HUES64 (cell line): Measurements from ENCODE around the gene TAS1R3. TPM values are rescaled to one million over a fixed set of nuclear protein-coding genes. Genes with fewer than 3 reads are reported as not detected.

ENCODE experiments used
- H3K27ac ChIP-seq: 2 replicates; pipeline ENCODE4 v1.7.0; 2013; ENCODE audit warnings: low read depth, low read length, inconsistent platforms
- H3K27me3 ChIP-seq: 2 replicates; pipeline ENCODE4 v1.6.1; 2013; ENCODE audit warnings: mild to moderate bottlenecking, low read length; ENCODE audit not compliant: insufficient read depth
- H3K36me3 ChIP-seq: 2 replicates; pipeline ENCODE4 v1.6.1; 2013; ENCODE audit warnings: mild to moderate bottlenecking, low read length; ENCODE audit not compliant: insufficient read depth
- H3K4me1 ChIP-seq: 2 replicates; pipeline ENCODE4 v1.6.1; 2013; ENCODE audit warnings: mild to moderate bottlenecking, low read length, moderate library complexity; ENCODE audit not compliant: insufficient read depth
- H3K4me3 ChIP-seq: 2 replicates; pipeline ENCODE4 v1.5.1; 2013; ENCODE audit warnings: mild to moderate bottlenecking, low read length, moderate library complexity
- H3K9ac ChIP-seq: 2 replicates; pipeline ENCODE4 v1.6.1; 2013; ENCODE audit warnings: mild to moderate bottlenecking, low read depth, low read length
- H3K9me3 ChIP-seq: 2 replicates; pipeline ENCODE4 v1.6.1; 2013; ENCODE audit warnings: low read depth, low read length; ENCODE audit not compliant: insufficient read depth
- WGBS: fragments of 150-250, 120-280 bp; methylation state at CpG from one replicate; pipeline ENCODE4 v1.1.7; 2013; ENCODE audit warnings: missing lambda C conversion rate; 5-methylcytosine and 5-hydroxymethylcytosine counted together
- polyA plus RNA-seq, 2 experiments: library from polyadenylated mRNA; stranded (reverse); fragments of 50-300 nt; gene quantifications; one replicate each; pipeline ENCODE4 v1.2.3, GENCODE V29; 2013

TAS1R3 gene
- 0.10 TPM for polyA plus RNA-seq (2013, experiment 1 of 2)
- 0.13 TPM for polyA plus RNA-seq (2013, experiment 2 of 2)

GRCh38 chr1:1331068-1331965 is at the start of gene TAS1R3:
Gene TAS1R3, plus strand, starts transcription at chr1:1331280. Its CDS starts 66 bp downstream, at chr1:1331346.
- no peaks in the 10 kb centered on the region for H3K36me3 ChIP-seq
- no peak within 1 kb of the TSS for H3K4me3 ChIP-seq
- no peaks in the 10 kb centered on the region for H3K4me1 ChIP-seq
- no peak within 1 kb of the TSS for H3K27ac ChIP-seq
- no peak within 1 kb of the TSS for H3K9ac ChIP-seq
- H3K9me3 ChIP-seq: no peaks in the 10 kb centered on the region
- no peaks in the 10 kb centered on the region for H3K27me3 ChIP-seq
- 85% methylated on average over 41 of the region's 41 CpGs for WGBS

- Histone ChIP-seq H3K4me3 (no peak overlapping the region), H3K9me3 (no peaks in the 10 kb centered on the region), H3K9ac (no peak overlapping the region), H3K4me1 (no peaks in the 10 kb centered on the region), H3K27ac (no peak overlapping the region), H3K36me3 (no peaks in the 10 kb centered on the region), H3K27me3 (no peaks in the 10 kb centered on the region)
- WGBS: 83% methylated on average over 26 of the region's 26 CpGs
These were observed 49.4 kb upstream of the TAS1R3 start for GRCh38 chr1:1281533-1282321.

GRCh38 chr1:1282998-1283397 is 48.1 kb upstream of the TAS1R3 start:
- Histone ChIP-seq H3K4me1 (no peaks in the 10 kb centered on the region), H3K9ac (no peak overlapping the region), H3K27ac (no peak overlapping the region), H3K9me3 (no peaks in the 10 kb centered on the region), H3K4me3 (no peak overlapping the region), H3K27me3 (no peaks in the 10 kb centered on the region), H3K36me3 (no peaks in the 10 kb centered on the region)
- 93% methylated on average over 14 of the region's 14 CpGs for WGBS

- Histone ChIP-seq H3K36me3 (no peaks in the 10 kb centered on the region), H3K27me3 (no peaks in the 10 kb centered on the region), H3K27ac (no peak overlapping the region), H3K9me3 (no peaks in the 10 kb centered on the region), H3K9ac (no peak overlapping the region), H3K4me3 (no peak overlapping the region), H3K4me1 (no peaks in the 10 kb centered on the region)
- 62% methylated on average over 4 of the region's 9 CpGs for WGBS
These were observed 47.3 kb upstream of the TAS1R3 start for GRCh38 chr1:1283821-1284220.

- Histone ChIP-seq H3K9me3 (no peaks in the 10 kb centered on the region), H3K4me3 (no peak overlapping the region), H3K27me3 (no peaks in the 10 kb centered on the region), H3K9ac (no peak overlapping the region), H3K36me3 (no peaks in the 10 kb centered on the region), H3K27ac (no peak overlapping the region), H3K4me1 (no peaks in the 10 kb centered on the region)
- 93% methylated on average over 28 of the region's 32 CpGs for WGBS
These were observed 46.6 kb upstream of the TAS1R3 start for GRCh38 chr1:1284221-1285101.

DNA sequence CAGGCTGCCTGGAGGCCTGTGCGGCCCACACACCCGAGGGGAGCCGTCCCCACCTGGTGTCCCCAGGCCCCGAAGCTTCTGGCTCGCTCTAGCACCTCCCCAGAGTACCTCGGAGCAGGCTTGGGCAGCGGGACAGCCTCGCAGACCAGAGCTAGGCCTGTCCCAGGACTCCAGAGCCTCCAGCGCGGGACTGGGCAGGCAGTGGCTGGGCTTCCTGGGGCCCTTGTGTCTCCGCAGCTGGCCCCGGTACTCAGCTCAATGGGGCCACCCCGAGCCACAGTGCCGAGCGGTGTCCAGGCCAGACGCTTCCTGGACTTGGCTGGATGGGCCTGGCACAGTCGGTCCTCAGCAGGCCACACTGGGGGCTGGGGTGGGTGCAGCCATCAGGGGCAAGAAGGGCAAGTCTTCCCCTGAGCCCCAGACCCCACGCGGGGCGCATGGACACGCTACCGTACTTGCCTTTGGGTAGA is 45.9 kb upstream of the TAS1R3 start:
- no peaks in the 10 kb centered on the region for H3K9me3 ChIP-seq
- no peaks in the 10 kb centered on the region for H3K27me3 ChIP-seq
- WGBS: 94% methylated on average over 22 of the region's 22 CpGs
- H3K36me3 ChIP-seq: no peaks in the 10 kb centered on the region
- H3K27ac ChIP-seq: no peak overlapping the region
- no peak overlapping the region for H3K9ac ChIP-seq
- H3K4me1 ChIP-seq: no peaks in the 10 kb centered on the region
- no peak overlapping the region for H3K4me3 ChIP-seq

GRCh38 chr1:1285611-1286311 is 45.3 kb upstream of the TAS1R3 start:
- H3K27me3 ChIP-seq: no peaks in the 10 kb centered on the region
- no peaks in the 10 kb centered on the region for H3K4me1 ChIP-seq
- 89% methylated on average over 37 of the region's 37 CpGs for WGBS
- no peaks in the 10 kb centered on the region for H3K36me3 ChIP-seq
- H3K9me3 ChIP-seq: no peaks in the 10 kb centered on the region
- no peak overlapping the region for H3K9ac ChIP-seq
- H3K4me3 ChIP-seq: no peak overlapping the region
- H3K27ac ChIP-seq: no peak overlapping the region

DNA sequence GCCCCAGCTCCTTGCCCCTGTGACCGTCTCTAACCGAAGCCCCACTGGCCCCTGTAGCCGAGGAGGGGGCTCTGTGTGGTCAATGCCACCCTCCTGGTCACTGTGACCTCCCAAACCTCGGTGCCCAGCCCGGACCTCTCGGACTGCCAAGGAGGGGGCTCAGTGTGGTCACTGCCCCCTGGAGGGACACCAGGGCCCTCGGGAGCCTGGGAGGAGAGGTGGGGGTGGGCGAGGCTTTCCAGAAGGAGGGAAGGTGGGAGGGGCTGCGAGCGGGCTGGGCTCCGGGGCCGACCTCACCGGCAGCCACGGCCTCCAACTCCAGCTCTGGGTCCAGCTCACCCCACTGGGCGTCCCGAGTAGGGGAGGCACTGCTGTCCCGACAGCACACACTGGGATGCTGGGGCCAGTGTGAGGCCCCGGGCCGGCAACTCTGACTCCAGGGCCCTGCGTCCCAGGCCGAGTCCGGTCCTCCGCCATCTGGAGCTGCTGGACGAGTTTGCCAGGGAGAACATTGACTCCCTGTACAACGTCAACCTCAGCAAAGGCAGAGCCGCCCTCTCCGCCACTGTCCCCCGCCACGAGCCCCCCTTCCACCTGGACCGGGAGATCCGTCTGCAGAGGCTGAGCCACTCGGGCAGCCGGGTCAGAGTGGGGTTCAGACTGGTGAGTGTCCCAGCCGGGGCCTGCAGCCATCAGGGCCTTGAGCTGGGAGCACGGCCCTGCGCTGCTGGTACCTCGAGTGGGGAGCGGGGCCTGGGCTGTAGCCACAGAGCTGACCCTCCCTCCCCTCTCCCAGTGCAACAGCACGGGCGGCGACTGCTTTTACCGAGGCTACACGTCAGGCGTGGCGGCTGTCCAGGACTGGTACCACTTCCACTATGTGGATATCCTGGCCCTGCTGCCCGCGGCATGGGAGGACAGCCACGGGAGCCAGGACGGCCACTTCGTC is 44.5 kb upstream of the TAS1R3 start:
- no peak overlapping the region for H3K4me3 ChIP-seq
- no peak overlapping the region for H3K9ac ChIP-seq
- no peaks in the 10 kb centered on the region for H3K36me3 ChIP-seq
- H3K27ac ChIP-seq: no peak overlapping the region
- 88% methylated on average over 50 of the region's 50 CpGs for WGBS
- no peaks in the 10 kb centered on the region for H3K9me3 ChIP-seq
- H3K27me3 ChIP-seq: no peaks in the 10 kb centered on the region
- no peaks in the 10 kb centered on the region for H3K4me1 ChIP-seq

- 95% methylated on average over 41 of the region's 46 CpGs for WGBS
- Histone ChIP-seq H3K4me1 (no peaks in the 10 kb centered on the region), H3K9ac (no peak overlapping the region)
These were observed 43.6 kb upstream of the TAS1R3 start for GRCh38 chr1:1287288-1288110.

More at GRCh38 chr1:1287288-1288110, 43.6 kb upstream of the TAS1R3 start:
- Histone ChIP-seq H3K9me3 (no peaks in the 10 kb centered on the region), H3K27ac (no peak overlapping the region), H3K36me3 (no peaks in the 10 kb centered on the region), H3K27me3 (no peaks in the 10 kb centered on the region), H3K4me3 (no peak overlapping the region)
